ENCODE measurements around the gene WWOX. TPM values are rescaled to one million over a fixed set of nuclear protein-coding genes. Genes with fewer than 3 reads are reported as not detected.

WWOX gene
- polyA plus RNA-seq, 3 donors, result 36.2 to 37.9 (median 36.7) TPM

GRCh38 chr16:78786635-78787034 is 687.2 kb downstream of the WWOX start:
- no peak for DNase-seq (ENCODE audit: extremely low read depth in 1 of 11, low read depth in 9 of 11, low spot score in 4 of 11)

- no peak for DNase-seq (ENCODE audit: extremely low read depth in 1 of 11, low read depth in 9 of 11, low spot score in 4 of 11)
Measured at GRCh38 chr16:78788276-78788675, 688.8 kb downstream of the WWOX start.

GRCh38 chr16:78788696-78789095 is 689.2 kb downstream of the WWOX start:
- DNase-seq (ENCODE audit: extremely low read depth in 1 of 11, low read depth in 9 of 11, low spot score in 4 of 11), result no peak

- DNase-seq (ENCODE audit: extremely low read depth in 1 of 11, low read depth in 9 of 11, low spot score in 4 of 11), result no peak
Measured at GRCh38 chr16:78789561-78789960, 690.1 kb downstream of the WWOX start.

- DNase-seq (ENCODE audit: extremely low read depth in 1 of 11, low read depth in 9 of 11, low spot score in 4 of 11), result no peak
Measured at GRCh38 chr16:78791011-78791410, 691.6 kb downstream of the WWOX start.

GRCh38 chr16:78791926-78792325 is 692.5 kb downstream of the WWOX start:
- DNase-seq (ENCODE audit: extremely low read depth in 1 of 11, low read depth in 9 of 11, low spot score in 4 of 11), result no peak

GRCh38 chr16:78792952-78793351 is 693.5 kb downstream of the WWOX start:
- DNase-seq (ENCODE audit: extremely low read depth in 1 of 11, low read depth in 9 of 11, low spot score in 4 of 11), result no peak

GRCh38 chr16:78794581-78795250 is 695.3 kb downstream of the WWOX start:
- DNase-seq (ENCODE audit: extremely low read depth in 1 of 11, low read depth in 9 of 11, low spot score in 4 of 11), result no peak

- DNase-seq (ENCODE audit: extremely low read depth in 1 of 11, low read depth in 9 of 11, low spot score in 4 of 11), result no peak
Measured at GRCh38 chr16:78795433-78795832, 696.0 kb downstream of the WWOX start.

GRCh38 chr16:78796221-78796866 is 696.9 kb downstream of the WWOX start:
- DNase-seq (ENCODE audit: extremely low read depth in 1 of 11, low read depth in 9 of 11, low spot score in 4 of 11), result peak in 1 of 11 donors; percentile 42

GRCh38 chr16:78799429-78799828 is 700.0 kb downstream of the WWOX start:
- no peak for DNase-seq (ENCODE audit: extremely low read depth in 1 of 11, low read depth in 9 of 11, low spot score in 4 of 11)

GRCh38 chr16:78800523-78800922 is 701.1 kb downstream of the WWOX start:
- DNase-seq (ENCODE audit: extremely low read depth in 1 of 11, low read depth in 9 of 11, low spot score in 4 of 11), result no peak

- DNase-seq (ENCODE audit: extremely low read depth in 1 of 11, low read depth in 9 of 11, low spot score in 4 of 11), result no peak
Measured at GRCh38 chr16:78804058-78804735, 704.7 kb downstream of the WWOX start.

- no peak for DNase-seq (ENCODE audit: extremely low read depth in 1 of 11, low read depth in 9 of 11, low spot score in 4 of 11)
Measured at GRCh38 chr16:78805556-78805955, 706.1 kb downstream of the WWOX start.

- no peak for DNase-seq (ENCODE audit: extremely low read depth in 1 of 11, low read depth in 9 of 11, low spot score in 4 of 11)
Measured at GRCh38 chr16:78811247-78811646, 711.8 kb downstream of the WWOX start.

- no peak for DNase-seq (ENCODE audit: extremely low read depth in 1 of 11, low read depth in 9 of 11, low spot score in 4 of 11)
Measured at GRCh38 chr16:78812582-78812981, 713.1 kb downstream of the WWOX start.

GRCh38 chr16:78813661-78814311 is 714.3 kb downstream of the WWOX start:
- no peak for DNase-seq (ENCODE audit: extremely low read depth in 1 of 11, low read depth in 9 of 11, low spot score in 4 of 11)

GRCh38 chr16:78815713-78816112 is 716.3 kb downstream of the WWOX start:
- no peak for DNase-seq (ENCODE audit: extremely low read depth in 1 of 11, low read depth in 9 of 11, low spot score in 4 of 11)

GRCh38 chr16:78816499-78817195 is 717.2 kb downstream of the WWOX start:
- DNase-seq (ENCODE audit: extremely low read depth in 1 of 11, low read depth in 9 of 11, low spot score in 4 of 11), result no peak
